HUES64 (cell line): Measurements from ENCODE around the gene LYPD3.

Experiments used
- H3K27ac ChIP-seq: 2 replicates; pipeline ENCODE4 v1.7.0; 2013; ENCODE audit warnings: low read depth, low read length, inconsistent platforms
- H3K27me3 ChIP-seq: 2 replicates; pipeline ENCODE4 v1.6.1; 2013; ENCODE audit warnings: mild to moderate bottlenecking, low read length; ENCODE audit not compliant: insufficient read depth
- H3K36me3 ChIP-seq: 2 replicates; pipeline ENCODE4 v1.6.1; 2013; ENCODE audit warnings: mild to moderate bottlenecking, low read length; ENCODE audit not compliant: insufficient read depth
- H3K4me1 ChIP-seq: 2 replicates; pipeline ENCODE4 v1.6.1; 2013; ENCODE audit warnings: mild to moderate bottlenecking, low read length, moderate library complexity; ENCODE audit not compliant: insufficient read depth
- H3K4me3 ChIP-seq: 2 replicates; pipeline ENCODE4 v1.5.1; 2013; ENCODE audit warnings: mild to moderate bottlenecking, low read length, moderate library complexity
- H3K9ac ChIP-seq: 2 replicates; pipeline ENCODE4 v1.6.1; 2013; ENCODE audit warnings: mild to moderate bottlenecking, low read depth, low read length
- H3K9me3 ChIP-seq: 2 replicates; pipeline ENCODE4 v1.6.1; 2013; ENCODE audit warnings: low read depth, low read length; ENCODE audit not compliant: insufficient read depth
- WGBS: fragments of 150-250, 120-280 bp; methylation state at CpG from one replicate; pipeline ENCODE4 v1.1.7; 2013; ENCODE audit warnings: missing lambda C conversion rate; 5-methylcytosine and 5-hydroxymethylcytosine counted together

LYPD3 gene

DNA sequence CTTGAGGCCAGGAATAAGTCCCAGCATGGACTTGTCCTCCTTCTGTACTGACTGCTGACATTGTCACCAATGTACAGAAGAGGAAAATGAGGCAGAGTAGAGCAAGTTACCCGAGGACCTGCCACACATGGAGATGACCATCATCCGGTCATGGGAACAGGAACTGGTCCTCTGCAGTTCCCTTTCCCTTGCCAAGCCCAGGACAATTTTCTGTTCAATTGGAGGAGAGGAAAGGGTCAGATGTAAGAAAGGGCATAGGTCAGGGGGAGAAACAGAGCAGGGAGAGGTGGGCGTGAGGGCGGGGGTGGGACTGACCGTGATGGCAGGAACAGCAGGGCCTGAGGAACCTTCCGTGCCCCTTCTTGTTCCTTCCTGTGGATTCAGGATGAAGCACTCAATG, 20.5 kb upstream of the LYPD3 start:
- WGBS, result 88% methylated on average over 6 of the region's 6 CpGs
- Histone ChIP-seq H3K4me3 (no peak overlapping the region), H3K9ac (no peak overlapping the region), H3K36me3 (no peaks in the 10 kb centered on the region), H3K9me3 (no peaks in the 10 kb centered on the region), H3K4me1 (no peaks in the 10 kb centered on the region), H3K27me3 (no peaks in the 10 kb centered on the region), H3K27ac (no peak overlapping the region)

DNA sequence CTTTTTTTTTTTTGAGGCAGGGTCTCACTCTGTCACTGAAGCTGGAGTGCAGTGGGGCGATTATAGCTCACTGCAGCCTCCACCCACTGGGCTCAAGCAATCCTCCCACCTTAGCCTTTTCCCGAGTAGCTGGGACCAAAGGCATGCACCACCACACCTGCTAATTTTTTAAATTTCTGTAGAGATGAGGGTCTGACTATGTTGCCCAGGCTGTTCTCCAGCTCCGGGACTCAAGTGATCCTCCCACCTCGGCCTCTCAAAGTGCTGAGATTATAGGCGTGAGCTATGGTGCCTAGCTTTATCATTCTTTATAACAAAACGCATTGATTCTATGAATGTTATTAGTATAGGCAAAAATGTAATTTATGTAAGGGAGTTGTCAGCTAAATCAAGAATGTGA, 17.9 kb upstream of the LYPD3 start:
- H3K27ac ChIP-seq, result no peak overlapping the region
- no peaks in the 10 kb centered on the region for H3K9me3 ChIP-seq
- no peak overlapping the region for H3K9ac ChIP-seq
- H3K4me3 ChIP-seq, result no peak overlapping the region
- 96% methylated on average over 4 of the region's 6 CpGs for WGBS
- no peaks in the 10 kb centered on the region for H3K36me3 ChIP-seq
- H3K4me1 ChIP-seq, result no peaks in the 10 kb centered on the region
- no peaks in the 10 kb centered on the region for H3K27me3 ChIP-seq

- H3K4me3 ChIP-seq, result no peak overlapping the region
- no peaks in the 10 kb centered on the region for H3K4me1 ChIP-seq
- H3K9ac ChIP-seq, result no peak overlapping the region
- H3K36me3 ChIP-seq, result no peaks in the 10 kb centered on the region
- H3K9me3 ChIP-seq, result no peaks in the 10 kb centered on the region
- no peaks in the 10 kb centered on the region for H3K27me3 ChIP-seq
- WGBS, result 80% methylated on average over 4 of the region's 4 CpGs
- no peak overlapping the region for H3K27ac ChIP-seq
Measured at GRCh38 chr19:43482193-43482592, 16.8 kb upstream of the LYPD3 start.

GRCh38 chr19:43481701-43482100, 16.3 kb upstream of the LYPD3 start:
- H3K4me3 ChIP-seq, result no peak overlapping the region
- no peak overlapping the region for H3K27ac ChIP-seq
- H3K27me3 ChIP-seq, result no peaks in the 10 kb centered on the region
- H3K36me3 ChIP-seq, result no peaks in the 10 kb centered on the region
- H3K4me1 ChIP-seq, result no peaks in the 10 kb centered on the region
- H3K9ac ChIP-seq, result no peak overlapping the region
- 92% methylated on average over 6 of the region's 6 CpGs for WGBS
- H3K9me3 ChIP-seq, result no peaks in the 10 kb centered on the region

DNA sequence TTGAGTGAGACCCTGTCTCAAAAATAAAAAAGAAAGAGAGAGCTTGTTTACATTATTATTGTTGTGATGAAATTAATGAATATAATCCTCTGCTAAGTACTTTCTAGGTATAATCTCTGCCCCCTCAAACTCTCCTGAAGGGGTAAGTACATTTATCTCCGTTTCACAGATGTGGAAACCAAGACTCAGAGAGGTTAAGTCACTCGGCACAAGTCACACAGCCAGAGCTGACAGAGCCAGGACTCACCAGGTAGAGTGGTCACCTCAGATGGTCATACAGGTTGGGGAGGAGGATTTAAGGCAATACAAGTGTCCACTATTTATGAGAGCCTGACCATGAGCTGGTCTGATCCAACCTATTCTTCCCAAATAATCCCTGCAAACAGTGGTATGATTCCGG, 15.2 kb upstream of the LYPD3 start:
- H3K4me1 ChIP-seq, result no peaks in the 10 kb centered on the region
- H3K36me3 ChIP-seq, result no peaks in the 10 kb centered on the region
- no peak overlapping the region for H3K27ac ChIP-seq
- no peak overlapping the region for H3K9ac ChIP-seq
- H3K9me3 ChIP-seq, result no peaks in the 10 kb centered on the region
- no peaks in the 10 kb centered on the region for H3K27me3 ChIP-seq
- 92% methylated on average over 3 of the region's 3 CpGs for WGBS
- no peak overlapping the region for H3K4me3 ChIP-seq

DNA sequence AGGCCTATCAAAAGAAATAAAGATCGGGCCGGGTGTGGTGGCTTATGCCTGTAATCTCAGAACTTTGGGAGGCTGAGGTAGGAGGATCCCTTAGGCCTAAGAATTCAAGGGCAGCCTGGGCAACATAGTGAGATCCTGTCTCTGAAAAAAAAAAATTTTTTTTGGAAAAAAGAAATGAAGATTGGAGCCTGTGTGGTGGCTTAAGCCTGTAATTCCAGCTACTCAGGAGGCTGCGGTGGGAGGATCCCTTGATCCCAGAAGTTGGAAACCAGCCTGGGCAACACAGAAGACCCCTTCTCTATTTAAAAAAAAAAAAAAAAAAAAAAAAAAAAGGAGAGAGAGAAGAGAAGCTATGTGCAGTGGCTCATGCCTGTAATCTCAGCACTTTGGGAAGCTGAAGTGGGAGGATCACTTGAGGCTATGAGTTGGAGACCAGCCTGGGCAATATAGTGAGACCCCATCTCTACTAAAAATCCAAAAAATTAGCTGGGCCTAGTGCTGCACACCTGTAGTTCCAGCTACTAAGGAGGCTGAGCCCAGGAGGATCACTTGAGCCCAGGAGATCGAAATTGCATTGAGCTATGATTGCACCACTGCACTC, 14.7 kb upstream of the LYPD3 start:
- no peaks in the 10 kb centered on the region for H3K27me3 ChIP-seq
- H3K36me3 ChIP-seq, result no peaks in the 10 kb centered on the region
- no peak overlapping the region for H3K9ac ChIP-seq
- no peak overlapping the region for H3K27ac ChIP-seq
- 93% methylated on average over 4 of the region's 4 CpGs for WGBS
- no peaks in the 10 kb centered on the region for H3K4me1 ChIP-seq
- no peaks in the 10 kb centered on the region for H3K9me3 ChIP-seq
- no peak overlapping the region for H3K4me3 ChIP-seq

DNA sequence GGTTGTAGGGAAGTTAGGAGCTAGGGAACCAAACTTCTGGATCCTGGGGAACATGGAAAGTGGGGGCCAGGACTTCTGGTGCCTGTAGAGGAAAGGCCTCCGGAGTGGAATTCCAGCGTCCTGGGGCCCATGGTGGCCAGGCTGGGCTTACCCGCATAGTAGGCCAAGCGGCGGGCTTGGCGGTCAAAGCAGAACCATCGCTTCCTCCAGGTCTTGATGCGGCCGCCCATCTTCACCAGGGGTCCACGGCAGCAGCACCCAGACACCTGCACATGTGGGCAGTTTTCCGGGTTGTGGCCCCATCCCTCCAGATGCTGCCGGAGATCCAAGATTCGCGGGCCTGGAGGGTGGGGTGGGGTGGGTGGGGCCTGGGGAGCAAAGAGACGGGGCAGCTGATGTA, 13.8 kb upstream of the LYPD3 start:
- WGBS, result 90% methylated on average over 15 of the region's 15 CpGs
- Histone ChIP-seq H3K4me1 (no peaks in the 10 kb centered on the region), H3K9ac (no peak overlapping the region), H3K9me3 (no peaks in the 10 kb centered on the region), H3K4me3 (no peak overlapping the region), H3K27me3 (no peaks in the 10 kb centered on the region), H3K36me3 (no peaks in the 10 kb centered on the region), H3K27ac (no peak overlapping the region)

GRCh38 chr19:43478323-43478722, 12.9 kb upstream of the LYPD3 start:
- Histone ChIP-seq H3K27ac (no peak overlapping the region), H3K27me3 (no peaks in the 10 kb centered on the region), H3K4me1 (no peaks in the 10 kb centered on the region), H3K9me3 (no peaks in the 10 kb centered on the region), H3K9ac (no peak overlapping the region), H3K4me3 (no peak overlapping the region), H3K36me3 (no peaks in the 10 kb centered on the region)
- WGBS, result 92% methylated on average over 2 of the region's 3 CpGs

DNA sequence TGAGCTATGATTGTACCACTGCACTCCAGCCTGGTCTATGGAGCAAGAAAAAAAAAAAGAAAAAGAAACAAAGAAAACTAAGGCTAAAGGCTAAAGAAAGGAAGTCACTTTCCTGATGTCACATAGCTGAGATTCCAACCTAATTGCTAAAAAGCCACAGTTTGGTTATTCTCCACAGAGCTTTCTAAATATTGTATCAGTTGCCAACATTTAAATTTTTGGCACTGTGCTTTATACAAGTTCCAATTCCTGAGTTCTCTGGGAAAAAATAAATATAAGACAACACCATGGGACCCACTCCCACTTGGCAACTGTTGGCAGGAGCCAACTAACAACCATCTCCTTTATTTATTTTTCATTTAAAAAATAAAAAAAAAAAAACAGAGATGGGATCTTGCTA, 11.2 kb upstream of the LYPD3 start:
- Histone ChIP-seq H3K27ac (no peak overlapping the region), H3K36me3 (no peaks in the 10 kb centered on the region), H3K4me3 (no peak overlapping the region), H3K27me3 (no peaks in the 10 kb centered on the region), H3K9me3 (no peaks in the 10 kb centered on the region), H3K9ac (no peak overlapping the region), H3K4me1 (no peaks in the 10 kb centered on the region)

DNA sequence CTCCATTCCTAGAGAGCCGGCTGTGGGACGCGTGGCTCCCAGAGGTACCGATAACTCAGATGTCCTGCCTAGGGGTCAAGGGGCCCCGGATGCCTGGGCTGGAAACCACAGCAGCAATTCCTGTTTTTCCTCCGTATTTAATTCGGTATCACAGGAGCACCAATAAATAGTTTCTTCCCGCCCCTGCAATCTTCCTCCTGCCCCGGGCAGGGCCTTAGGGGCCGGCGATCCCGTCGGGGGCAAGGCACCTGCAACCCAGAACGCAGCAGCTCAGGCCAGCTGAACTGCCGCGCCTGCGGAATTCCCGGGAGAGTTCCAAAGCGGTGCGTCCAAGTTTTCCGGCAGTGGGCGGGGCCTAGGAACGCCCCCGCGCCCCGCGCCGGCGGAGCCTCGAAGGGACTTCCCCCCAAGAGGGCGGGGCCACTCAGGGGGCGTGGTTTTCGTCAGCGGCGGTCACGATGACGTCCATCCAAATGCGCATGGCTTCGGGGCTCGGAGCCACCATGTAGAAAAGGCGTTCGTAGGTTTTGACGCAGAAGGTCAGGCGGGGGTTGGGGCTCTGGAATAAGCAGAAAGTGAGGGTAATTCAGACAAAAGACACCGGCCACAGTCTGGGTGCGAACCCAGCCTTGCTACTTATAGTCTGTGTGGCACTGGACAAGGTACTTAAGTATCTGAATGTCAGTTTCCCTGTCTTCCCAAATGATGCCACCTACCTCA, 9.7 kb upstream of the LYPD3 start:
- WGBS, result 5% methylated on average over 46 of the region's 46 CpGs

GRCh38 chr19:43474487-43474886, 9.1 kb upstream of the LYPD3 start:
- Histone ChIP-seq H3K27me3 (no peaks in the 10 kb centered on the region), H3K9ac (peak overlapping the region; percentile 49; the same call in 1 of the 2 replicates), H3K36me3 (no peaks in the 10 kb centered on the region), H3K27ac (no peak overlapping the region), H3K9me3 (no peaks in the 10 kb centered on the region), H3K4me1 (no peaks in the 10 kb centered on the region), H3K4me3 (peak overlapping the region; percentile 40)
- 84% methylated on average over 4 of the region's 4 CpGs for WGBS

More for the DNA sequence above, 9.7 kb upstream of the LYPD3 start:
- no peaks in the 10 kb centered on the region for H3K4me1 ChIP-seq
- no peak overlapping the region for H3K27ac ChIP-seq
- H3K27me3 ChIP-seq, result no peaks in the 10 kb centered on the region
- H3K9me3 ChIP-seq, result no peaks in the 10 kb centered on the region
- H3K36me3 ChIP-seq, result no peaks in the 10 kb centered on the region
- H3K9ac ChIP-seq, result peak overlapping the region; percentile 49
- H3K4me3 ChIP-seq, result peak overlapping the region; percentile 40

DNA sequence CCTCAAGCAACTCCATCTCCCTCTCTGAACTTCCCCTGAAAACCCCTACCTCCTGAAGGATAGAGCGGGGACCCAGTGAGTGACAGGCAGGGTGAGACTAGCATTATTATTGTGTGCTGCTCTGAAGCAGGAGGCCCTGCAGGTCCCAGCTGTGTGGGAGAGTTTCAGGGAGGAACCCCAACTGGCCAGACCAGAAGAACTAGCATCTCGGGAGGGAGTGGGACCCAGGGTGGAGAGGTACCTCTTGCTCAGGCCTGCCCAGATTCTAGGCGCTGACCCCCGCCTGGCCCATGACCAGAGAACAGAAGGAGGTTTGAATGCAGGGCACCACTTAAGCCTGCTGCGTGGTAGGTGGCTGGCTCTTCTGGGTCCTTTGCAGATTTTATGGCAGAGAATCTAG, 5.7 kb upstream of the LYPD3 start:
- H3K9ac ChIP-seq, result no peak overlapping the region
- H3K4me1 ChIP-seq, result no peaks in the 10 kb centered on the region
- H3K9me3 ChIP-seq, result no peaks in the 10 kb centered on the region
- H3K27me3 ChIP-seq, result peaks cover 2% of the 10 kb centered on the region
- no peaks in the 10 kb centered on the region for H3K36me3 ChIP-seq
- 93% methylated on average over 5 of the region's 5 CpGs for WGBS
- H3K27ac ChIP-seq, result no peak overlapping the region
- H3K4me3 ChIP-seq, result no peak overlapping the region
